Measurements from ENCODE around the gene EXOG. TPM values are rescaled to one million over a fixed set of nuclear protein-coding genes. Genes with fewer than 3 reads are reported as not detected.
"Not testable (repeated sequence)": the region's sequence is repeated elsewhere in the genome, so short reads cannot be mapped to it uniquely, and the experiment has no call there.

EXOG gene
- total RNA-seq, 2 experiments from 2014 or later = 18.5 to 23.0 TPM

DNA sequence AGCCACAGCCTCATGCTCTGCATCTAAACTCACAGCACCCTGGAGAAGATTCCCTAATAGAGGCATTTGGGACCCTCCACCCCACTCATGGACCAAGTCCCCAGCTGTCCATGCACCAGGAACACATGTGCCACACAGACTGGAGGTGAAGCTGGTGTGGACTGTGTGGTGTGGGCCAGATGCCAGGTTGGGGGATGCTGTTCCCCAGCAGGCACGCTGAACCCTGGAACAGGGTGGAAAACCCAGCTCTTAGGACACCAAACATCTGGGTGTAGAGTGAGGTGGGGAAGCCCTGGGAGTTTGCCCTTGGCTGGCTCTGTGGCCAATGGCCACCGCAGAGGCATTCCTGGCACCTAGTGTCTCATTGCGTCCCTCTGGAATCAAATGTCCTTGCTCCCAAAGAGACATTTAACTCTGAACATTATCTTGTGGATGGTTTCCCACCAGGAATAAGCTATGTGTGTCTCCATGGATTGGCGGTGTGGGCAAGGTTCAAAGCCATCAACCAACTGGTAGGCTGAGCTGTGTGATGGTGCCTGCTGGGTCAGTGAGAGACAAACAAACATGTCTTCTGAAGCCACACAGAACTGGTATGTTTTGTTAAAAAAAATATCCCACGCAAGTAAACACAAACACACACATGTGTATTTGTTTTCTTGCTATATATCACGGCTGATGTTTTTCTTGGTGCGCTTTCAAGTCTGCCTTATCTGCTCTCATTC is 65.0 kb downstream of the EXOG start:
- ChIA-PET POLR2A (interaction anchor here (0.7 kb wide), 1 partner anchor 1458 kb away, joined by 3 read pairs; no protein-coding TSS in a partner anchor), CTCF (interaction anchor here (0.9 kb wide), 1 partner anchor 40 kb away, joined by 4 read pairs; no protein-coding TSS in a partner anchor)
- Mint-ChIP-seq H3K27ac (no peak overlapping the region), H3K27me3 (ENCODE audit: low read depth) (peaks cover 4% of the 10 kb centered on the region), H3K36me3 (ENCODE audit: low read depth) (no peaks in the 10 kb centered on the region), H3K9me3 (ENCODE audit: insufficient read depth) (no peaks in the 10 kb centered on the region), H3K4me1 (ENCODE audit: low read depth) (no peaks in the 10 kb centered on the region), H3K4me3 (no peak overlapping the region)
- ATAC-seq = no peak
- no peak for DNase-seq

DNA sequence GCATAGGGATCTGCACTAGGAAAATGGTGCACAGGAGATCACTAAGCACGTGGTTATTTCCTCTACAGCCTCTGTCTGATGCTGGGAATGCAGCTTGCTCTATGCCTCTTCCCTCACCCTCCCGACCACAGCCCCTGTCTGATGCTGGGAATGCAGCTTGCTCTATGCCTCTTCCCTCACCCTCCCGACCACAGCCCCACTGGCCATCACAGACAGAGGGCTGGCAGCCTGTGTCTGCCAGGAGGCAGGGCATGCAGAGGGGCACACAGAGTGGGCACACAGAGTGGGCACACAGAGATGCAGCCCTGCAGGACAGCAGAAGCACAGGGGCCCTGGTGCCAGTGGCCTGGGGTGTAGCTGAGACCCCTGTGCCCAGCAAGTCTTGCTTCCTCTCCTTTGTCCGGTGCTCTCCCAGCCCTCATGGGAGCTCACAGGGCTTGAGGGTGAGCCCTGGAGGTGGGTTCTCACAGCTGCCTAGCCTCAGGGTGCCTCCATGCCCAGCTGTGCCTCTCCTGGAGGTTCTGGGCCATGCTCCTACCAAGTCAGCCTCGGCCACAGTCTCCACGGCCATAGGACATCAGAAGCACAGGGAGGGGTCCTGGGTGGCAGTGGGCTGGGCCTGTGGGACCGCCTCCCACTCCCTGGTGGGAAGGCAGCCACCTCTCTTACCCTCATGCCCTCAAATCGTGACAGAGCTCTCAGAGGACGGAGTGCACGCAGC is 65.8 kb downstream of the EXOG start:
- CTCF ChIA-PET = no interaction called here
- Mint-ChIP-seq H3K4me1 (ENCODE audit: low read depth) (no peaks in the 10 kb centered on the region), H3K9me3 (ENCODE audit: insufficient read depth) (no peaks in the 10 kb centered on the region), H3K27me3 (ENCODE audit: low read depth) (no peaks in the 10 kb centered on the region), H3K27ac (no peak overlapping the region), H3K4me3 (no peak overlapping the region), H3K36me3 (ENCODE audit: low read depth) (no peaks in the 10 kb centered on the region)
- POLR2A ChIA-PET = no interaction called here
- ATAC-seq (no peak), DNase-seq (no peak)

DNA sequence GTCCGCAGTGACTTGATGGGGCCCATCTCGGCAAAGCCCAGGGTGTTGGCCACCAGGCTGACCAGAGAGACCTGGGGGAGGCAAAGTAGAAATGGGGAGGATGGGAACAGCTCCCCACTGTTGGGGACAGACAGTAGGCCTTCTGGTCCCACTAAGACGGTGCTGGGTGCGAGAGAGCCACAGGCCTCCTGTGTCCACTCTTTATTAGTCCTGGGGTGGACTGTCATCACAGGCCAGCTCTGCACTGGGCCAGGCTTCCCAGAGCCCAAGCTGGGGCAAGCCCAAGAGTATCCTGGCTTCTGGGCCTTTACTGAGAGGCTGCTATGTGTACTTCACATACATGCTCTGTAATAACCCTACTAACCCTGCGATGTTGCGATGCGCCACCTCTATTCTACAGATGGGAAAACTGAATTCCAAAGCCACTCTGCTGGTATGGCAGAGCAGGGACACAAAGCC is 66.4 kb downstream of the EXOG start:
- ChIA-PET CTCF (no interaction called here), POLR2A (no interaction called here)
- no peaks in the 10 kb centered on the region for H3K36me3 Mint-ChIP-seq (ENCODE audit: low read depth)
- no peaks in the 10 kb centered on the region for H3K9me3 Mint-ChIP-seq (ENCODE audit: insufficient read depth)
- no peaks in the 10 kb centered on the region for H3K4me1 Mint-ChIP-seq (ENCODE audit: low read depth)
- no peak overlapping the region for H3K4me3 Mint-ChIP-seq
- ATAC-seq (no peak), DNase-seq (no peak)
- no peak overlapping the region for H3K27ac Mint-ChIP-seq
- no peaks in the 10 kb centered on the region for H3K27me3 Mint-ChIP-seq (ENCODE audit: low read depth)

DNA sequence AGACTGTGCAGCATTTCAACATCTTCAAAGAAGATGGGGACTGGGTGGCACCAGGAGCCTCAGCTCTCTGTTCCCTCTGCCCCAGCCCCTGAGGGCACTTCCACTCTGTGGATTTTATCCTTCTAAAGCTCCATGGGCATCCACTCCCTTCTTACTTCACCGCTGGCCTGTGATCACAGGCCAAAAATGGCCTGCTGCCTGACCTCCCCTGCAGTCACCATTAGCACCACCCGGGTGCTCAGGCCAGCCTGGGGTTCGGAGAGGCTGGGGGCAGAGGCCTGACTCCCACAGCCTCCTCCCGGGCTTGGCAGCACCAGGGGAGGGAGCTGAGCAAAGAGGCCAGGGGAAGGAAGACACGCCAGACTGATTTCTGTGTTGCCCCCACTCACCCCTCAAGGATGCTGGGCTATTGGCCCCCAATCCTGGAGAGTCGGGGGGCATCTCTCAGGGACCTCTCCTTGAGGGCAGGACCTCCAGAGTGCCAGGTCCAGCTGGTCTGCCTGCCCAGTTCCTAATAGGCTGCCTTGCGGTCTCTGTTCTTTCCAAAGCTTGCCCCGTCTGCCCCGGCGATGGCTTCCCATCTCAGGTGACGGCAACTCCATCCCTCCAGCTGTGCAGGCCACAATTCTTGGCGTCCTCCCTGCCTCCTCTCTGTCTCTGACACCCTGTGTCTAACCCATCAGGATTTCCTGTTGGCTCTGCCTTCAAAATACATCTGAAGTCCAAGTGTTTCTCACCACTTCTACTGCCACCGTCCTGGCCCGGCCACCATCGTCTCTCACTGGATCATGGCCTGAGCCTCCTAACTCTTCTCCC is 67.1 kb downstream of the EXOG start:
- DNase-seq (no peak), ATAC-seq (no peak)
- Mint-ChIP-seq H3K36me3 (ENCODE audit: low read depth) (no peaks in the 10 kb centered on the region), H3K4me3 (no peak overlapping the region), H3K9me3 (ENCODE audit: insufficient read depth) (no peaks in the 10 kb centered on the region), H3K27me3 (ENCODE audit: low read depth) (no peaks in the 10 kb centered on the region), H3K4me1 (ENCODE audit: low read depth) (no peaks in the 10 kb centered on the region), H3K27ac (no peak overlapping the region)
- ChIA-PET POLR2A (no interaction called here), CTCF (no interaction called here)

DNA sequence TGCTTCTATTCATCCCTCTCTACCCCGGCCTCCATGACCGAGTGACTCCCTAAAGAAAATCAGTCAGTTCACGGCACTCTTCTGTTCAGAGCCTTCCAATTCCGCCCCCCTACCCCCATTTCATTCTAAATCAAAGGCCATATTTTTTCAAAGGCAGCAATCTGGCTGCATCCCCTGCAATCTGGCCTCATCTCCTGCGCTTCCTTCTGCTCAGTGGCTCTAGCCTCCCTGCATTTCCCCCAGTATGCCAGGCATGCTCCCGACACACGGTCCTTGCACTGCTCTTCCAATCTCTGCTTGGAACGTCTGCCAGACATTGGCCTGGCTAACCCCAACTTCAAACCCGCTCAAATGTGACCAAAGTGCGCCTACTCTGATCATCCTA is 67.7 kb downstream of the EXOG start:
- ChIA-PET CTCF (no interaction called here), POLR2A (no interaction called here)
- no peaks in the 10 kb centered on the region for H3K4me1 Mint-ChIP-seq (ENCODE audit: low read depth)
- H3K27me3 Mint-ChIP-seq (ENCODE audit: low read depth) = no peaks in the 10 kb centered on the region
- DNase-seq (no peak), ATAC-seq (no peak)
- H3K27ac Mint-ChIP-seq = no peak overlapping the region
- no peaks in the 10 kb centered on the region for H3K9me3 Mint-ChIP-seq (ENCODE audit: insufficient read depth)
- no peaks in the 10 kb centered on the region for H3K36me3 Mint-ChIP-seq (ENCODE audit: low read depth)
- H3K4me3 Mint-ChIP-seq = no peak overlapping the region

DNA sequence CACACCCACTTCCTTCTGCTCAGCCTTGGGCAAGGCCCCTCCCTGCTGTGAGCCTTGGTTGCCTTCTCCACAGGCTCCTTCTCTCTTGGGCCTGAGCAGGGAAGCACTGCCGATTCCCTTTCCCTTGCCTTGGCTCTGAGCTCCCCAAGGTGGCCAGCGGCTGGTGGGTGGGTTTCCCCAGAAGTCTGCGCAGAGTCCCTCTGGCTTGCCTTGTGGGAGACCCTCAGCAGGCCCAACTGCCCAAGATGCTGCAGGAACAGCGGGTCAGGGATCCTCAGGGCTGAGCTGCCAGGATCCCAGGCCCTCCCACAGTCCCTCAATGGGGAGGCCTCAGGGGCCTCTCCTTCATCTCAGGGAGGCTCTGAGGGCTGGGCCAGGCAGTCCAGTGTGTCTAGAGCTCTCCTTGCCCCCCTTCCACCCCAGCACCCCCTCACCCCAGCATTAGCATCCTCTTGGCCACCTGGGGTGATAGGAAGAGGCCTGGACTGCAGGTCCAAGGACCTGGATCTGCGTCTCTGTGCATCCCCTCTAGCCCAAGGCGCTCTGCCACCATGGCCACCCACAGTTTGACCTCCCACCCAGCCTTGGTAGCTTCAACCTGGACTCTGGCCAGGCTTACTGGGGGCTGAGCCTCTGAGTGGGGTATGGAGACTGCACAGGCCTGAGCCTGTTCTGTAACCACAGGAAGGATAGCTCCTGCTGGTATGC is 68.6 kb downstream of the EXOG start:
- ChIA-PET CTCF (interaction anchor here (1.2 kb wide), 1 partner anchor 68 kb away, joined by 3 read pairs; the partner anchor contains the start of gene EXOG), POLR2A (no interaction called here)
- H3K4me1 Mint-ChIP-seq (ENCODE audit: low read depth) = no peaks in the 10 kb centered on the region
- H3K27ac Mint-ChIP-seq = no peak overlapping the region
- ATAC-seq (no peak), DNase-seq (no peak)
- no peak overlapping the region for H3K4me3 Mint-ChIP-seq
- H3K36me3 Mint-ChIP-seq (ENCODE audit: low read depth) = no peaks in the 10 kb centered on the region
- no peaks in the 10 kb centered on the region for H3K9me3 Mint-ChIP-seq (ENCODE audit: insufficient read depth)
- H3K27me3 Mint-ChIP-seq (ENCODE audit: low read depth) = no peaks in the 10 kb centered on the region

DNA sequence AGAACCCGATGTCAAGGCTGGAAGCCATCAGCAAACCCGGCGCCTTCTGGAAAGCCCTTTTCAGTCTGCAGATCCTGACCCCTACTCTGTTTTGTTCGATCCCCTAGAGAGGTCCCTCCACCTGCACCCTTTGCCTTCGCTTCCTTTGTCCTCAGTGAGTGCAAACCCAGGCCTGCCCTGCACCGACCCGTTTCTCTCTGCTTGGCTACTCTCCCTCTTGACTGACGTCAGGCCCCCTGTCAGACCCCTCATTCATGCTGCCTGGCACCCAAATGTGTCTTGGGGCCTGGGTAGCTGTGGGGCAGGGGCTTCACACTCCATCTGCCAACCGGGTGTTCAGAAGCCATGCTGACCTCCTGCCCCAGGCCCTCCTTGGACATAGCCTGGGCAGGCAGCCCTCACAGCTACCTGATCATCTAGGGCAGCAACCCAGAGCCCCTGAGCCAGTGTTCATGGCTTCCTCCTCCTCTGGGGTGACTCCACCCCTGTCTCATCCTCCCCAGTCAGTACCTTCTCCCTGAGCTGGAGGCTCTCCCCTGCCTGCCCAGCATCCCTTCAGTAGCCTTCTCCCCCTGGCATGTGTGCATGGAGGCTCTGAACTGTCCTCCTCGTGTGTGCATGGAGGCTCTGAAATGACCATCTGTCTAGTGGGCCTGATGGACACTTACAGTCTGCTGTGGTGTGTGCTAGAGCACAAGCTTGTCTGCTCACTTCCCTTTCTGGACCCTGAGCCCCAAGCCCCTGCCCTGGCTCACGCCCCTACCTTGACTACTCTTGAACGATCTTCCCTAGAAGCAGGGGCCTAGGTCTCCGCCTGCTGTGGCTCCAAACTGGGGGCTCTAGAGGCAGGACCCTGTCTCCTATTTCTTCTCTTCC is 69.4 kb downstream of the EXOG start:
- Mint-ChIP-seq H3K4me1 (ENCODE audit: low read depth) (no peaks in the 10 kb centered on the region), H3K9me3 (ENCODE audit: insufficient read depth) (no peaks in the 10 kb centered on the region), H3K27ac (no peak overlapping the region), H3K27me3 (ENCODE audit: low read depth) (no peaks in the 10 kb centered on the region), H3K4me3 (no peak overlapping the region), H3K36me3 (ENCODE audit: low read depth) (no peaks in the 10 kb centered on the region)
- DNase-seq = no peak
- ChIA-PET CTCF (interaction anchor here (1.2 kb wide), 1 partner anchor 69 kb away, joined by 3 read pairs; the partner anchor contains the start of gene EXOG), POLR2A (no interaction called here)
- ATAC-seq = no peak

- no peak overlapping the region for H3K4me3 Mint-ChIP-seq
- peaks cover 2% of the 10 kb centered on the region for H3K27me3 Mint-ChIP-seq (ENCODE audit: low read depth)
- no peak for DNase-seq
- no peaks in the 10 kb centered on the region for H3K4me1 Mint-ChIP-seq (ENCODE audit: low read depth)
- CTCF ChIA-PET = no interaction called here
- no peak overlapping the region for H3K27ac Mint-ChIP-seq
- no peaks in the 10 kb centered on the region for H3K36me3 Mint-ChIP-seq (ENCODE audit: low read depth)
- no peaks in the 10 kb centered on the region for H3K9me3 Mint-ChIP-seq (ENCODE audit: insufficient read depth)
- POLR2A ChIA-PET = no interaction called here
- ATAC-seq = no peak
These were observed 70.0 kb downstream of the EXOG start for GRCh38 chr3:38566215-38566528.

GRCh38 chr3:38566794-38567193 is 70.7 kb downstream of the EXOG start:
- H3K4me3 Mint-ChIP-seq; DNase-seq; H3K9me3 Mint-ChIP-seq (ENCODE audit: insufficient read depth); POLR2A ChIA-PET; H3K36me3 Mint-ChIP-seq (ENCODE audit: low read depth); H3K4me1 Mint-ChIP-seq (ENCODE audit: low read depth); CTCF ChIA-PET; H3K27me3 Mint-ChIP-seq (ENCODE audit: low read depth); ATAC-seq; H3K27ac Mint-ChIP-seq: not testable (repeated sequence)

GRCh38 chr3:38567498-38567897 is 71.4 kb downstream of the EXOG start:
- Mint-ChIP-seq H3K27ac (no peak overlapping the region), H3K36me3 (ENCODE audit: low read depth) (no peaks in the 10 kb centered on the region), H3K4me1 (ENCODE audit: low read depth) (no peaks in the 10 kb centered on the region), H3K4me3 (no peak overlapping the region), H3K9me3 (ENCODE audit: insufficient read depth) (no peaks in the 10 kb centered on the region), H3K27me3 (ENCODE audit: low read depth) (peaks cover 2% of the 10 kb centered on the region)
- DNase-seq = no peak
- ATAC-seq = no peak
- CTCF ChIA-PET = no interaction called here
- POLR2A ChIA-PET = no interaction called here

DNA sequence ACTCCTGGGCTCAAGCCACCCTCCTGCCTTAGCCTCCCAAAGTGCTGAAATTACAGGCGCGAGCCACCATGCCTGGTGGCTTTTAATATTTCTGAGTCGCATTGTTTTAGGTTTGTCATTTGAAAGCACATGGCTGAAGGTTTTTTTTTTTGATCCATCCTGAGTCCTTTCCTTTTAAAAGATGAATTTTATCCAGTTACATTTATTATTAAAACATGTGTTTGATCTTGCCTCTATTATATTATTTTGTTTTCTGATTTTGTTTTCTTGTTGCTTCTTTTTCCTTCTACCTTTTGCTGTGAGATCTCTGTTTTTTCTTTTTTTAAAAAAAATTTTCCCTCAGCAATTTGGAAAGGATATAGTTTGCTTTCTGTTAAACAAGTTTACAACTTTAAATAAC is 77.0 kb downstream of the EXOG start:
- no peaks in the 10 kb centered on the region for H3K9me3 Mint-ChIP-seq (ENCODE audit: insufficient read depth)
- H3K27me3 Mint-ChIP-seq (ENCODE audit: low read depth) = peaks cover 2% of the 10 kb centered on the region
- H3K27ac Mint-ChIP-seq = no peak overlapping the region
- no peak for ATAC-seq
- no peak overlapping the region for H3K4me3 Mint-ChIP-seq
- DNase-seq = no peak
- ChIA-PET CTCF (no interaction called here), POLR2A (no interaction called here)
- H3K4me1 Mint-ChIP-seq (ENCODE audit: low read depth) = no peaks in the 10 kb centered on the region
- H3K36me3 Mint-ChIP-seq (ENCODE audit: low read depth) = no peaks in the 10 kb centered on the region

All from activated CD8-positive, alpha-beta T cell treated with anti-CD3 and anti-CD28 coated beads, Interleukin-2, amount 10 ng/mL, durations not matched to agents 7 days and 5 days (primary cell).